CD8-positive, alpha-beta memory T cell (primary cell): ENCODE measurements around the gene CD81. TPM values are rescaled to one million over a fixed set of nuclear protein-coding genes. Genes with fewer than 3 reads are reported as not detected.
A peak's percentile ranks its signal among the peaks of the same experiment; 100 is the strongest.
"Not testable (repeated sequence)": the region's sequence is repeated elsewhere in the genome, so short reads cannot be mapped to it uniquely, and the experiment has no call there.

Experiments
- CTCF ChIA-PET: fragments of 350-600 bp; sonication (Branson Sonifier 250); formaldehyde crosslinking; loops from one replicate; lab custom pipeline; 2021; ENCODE audit warnings: antibody characterized with exemption; lab: Charles Lee
- POLR2A ChIA-PET: fragments of 350-600 bp; sonication (Branson Sonifier 250); formaldehyde crosslinking; loops from one replicate; lab custom pipeline; 2021; ENCODE audit warnings: antibody characterized with exemption; lab: Charles Lee
- DNase-seq, 5 donors: peaks; one replicate each; pipeline versions ENCODE4 v3.0.0 to v3.0.0-alpha.2; 2020 to 2022; ENCODE audit warnings: mixed read lengths in 1 of 5
- H3K27ac ChIP-seq: one replicate; pipeline ENCODE4 v1.7.0; 2013; ENCODE audit warnings: low read depth, mild to moderate bottlenecking, low read length, moderate library complexity
- H3K27me3 ChIP-seq: 2 replicates; pipeline ENCODE4 v1.7.0; 2013; ENCODE audit warnings: low read length, mild to moderate bottlenecking; ENCODE audit not compliant: insufficient read depth, poor library complexity, severe bottlenecking
- H3K36me3 ChIP-seq: 2 replicates; pipeline ENCODE4 v1.7.0; 2013; ENCODE audit warnings: mild to moderate bottlenecking, low read length, moderate library complexity; ENCODE audit not compliant: insufficient read depth
- H3K4me1 ChIP-seq: 2 replicates; pipeline ENCODE4 v1.7.0; 2013; ENCODE audit warnings: mild to moderate bottlenecking, low read length, moderate library complexity; ENCODE audit not compliant: insufficient read depth
- H3K4me3 ChIP-seq: 2 replicates; pipeline ENCODE4 v1.7.0; 2013; ENCODE audit warnings: mild to moderate bottlenecking, low read length
- H3K9me3 ChIP-seq: 2 replicates; pipeline ENCODE4 v1.7.0; 2013; ENCODE audit warnings: mild to moderate bottlenecking, low read length
- H3K27ac Mint-ChIP-seq, 8 donors: one replicate each; pipeline ENCODE4 v1.8.0; 2020 to 2021; ENCODE audit warnings: mixed read lengths in 8 of 8, mild to moderate bottlenecking in 6 of 8, inconsistent platforms in 3 of 8, moderate library complexity in 3 of 8
- H3K27me3 Mint-ChIP-seq, 2 donors: one replicate each; pipeline ENCODE4 v1.8.0; 2020 to 2021; ENCODE audit warnings: mixed read lengths in 2 of 2, mild to moderate bottlenecking in 1 of 2, moderate library complexity in 1 of 2
- H3K36me3 Mint-ChIP-seq, 3 donors: one replicate each; pipeline ENCODE4 v1.8.0; 2020 to 2021; ENCODE audit warnings: mixed read lengths in 3 of 3, inconsistent platforms in 1 of 3, mild to moderate bottlenecking in 1 of 3
- H3K4me1 Mint-ChIP-seq, 3 donors: one replicate each; pipeline ENCODE4 v1.8.0; 2020 to 2021; ENCODE audit warnings: mixed read lengths in 3 of 3, inconsistent platforms in 1 of 3, mild to moderate bottlenecking in 1 of 3
- H3K4me3 Mint-ChIP-seq, 7 donors: one replicate each; pipeline ENCODE4 v1.8.0; 2020 to 2021; ENCODE audit warnings: mixed read lengths in 7 of 7, mild to moderate bottlenecking in 6 of 7, moderate library complexity in 4 of 7, inconsistent platforms in 2 of 7
- H3K9me3 Mint-ChIP-seq, 5 donors: one replicate each; pipeline ENCODE4 v1.8.0; 2020 to 2022; ENCODE audit warnings: mixed read lengths in 5 of 5, mild to moderate bottlenecking in 3 of 5, moderate library complexity in 2 of 5, inconsistent platforms in 1 of 5
- polyA plus RNA-seq: library from polyadenylated mRNA; unstranded; fragments of 300-500 nt; fragmentation: Illumina TruSeq; gene quantifications from one replicate; pipeline ENCODE4 v1.2.3, GENCODE V29; 2021
- total RNA-seq, 2 experiments: library from RNA; stranded (reverse); gene quantifications; one replicate each; pipeline ENCODE4 v1.2.3, GENCODE V29; 2021

Gene CD81
- total and polyA plus RNA-seq, 3 experiments from 2014 or later = 107 to 189 (median 176) TPM

GRCh38 chr11:2346586-2347307 lies 30.4 kb upstream of the CD81 start:
- no peaks in the 10 kb centered on the region for H3K9me3 ChIP-seq
- H3K4me1 Mint-ChIP-seq = no peaks in the 10 kb centered on the region
- H3K27me3 ChIP-seq = no peaks in the 10 kb centered on the region
- no peak overlapping the region for H3K27ac ChIP-seq
- no peak overlapping the region for H3K4me3 ChIP-seq
- H3K36me3 ChIP-seq = no peaks in the 10 kb centered on the region
- peaks cover 0 to 20% (median 7%) of the 10 kb centered on the region in 3 donors for H3K36me3 Mint-ChIP-seq
- no peak overlapping the region for H3K4me3 Mint-ChIP-seq
- ChIA-PET CTCF (interaction anchor here (1.6 kb wide), 1 partner anchor 42 kb away, joined by 3 read pairs; no protein-coding TSS in a partner anchor), POLR2A (no interaction called here)
- peak overlapping the region in 1 of 8 donors; percentile 6 for H3K27ac Mint-ChIP-seq
- no peak for DNase-seq
- H3K9me3 Mint-ChIP-seq = peaks cover 0 to 13% (median 6%) of the 10 kb centered on the region in 5 donors
- peaks cover 0 to 4% of the 10 kb centered on the region in 2 donors for H3K27me3 Mint-ChIP-seq
- no peaks in the 10 kb centered on the region for H3K4me1 ChIP-seq

- H3K4me1 Mint-ChIP-seq = no peaks in the 10 kb centered on the region
- Histone ChIP-seq H3K9me3 (no peaks in the 10 kb centered on the region), H3K36me3 (no peaks in the 10 kb centered on the region), H3K27me3 (no peaks in the 10 kb centered on the region), H3K4me1 (no peaks in the 10 kb centered on the region), H3K4me3 (no peak overlapping the region), H3K27ac (no peak overlapping the region)
- CTCF ChIA-PET = no interaction called here
- H3K36me3 Mint-ChIP-seq = peaks cover 0 to 20% (median 5%) of the 10 kb centered on the region in 3 donors
- POLR2A ChIA-PET = no interaction called here
- DNase-seq = no peak
- H3K27ac Mint-ChIP-seq = no peak overlapping the region
- peaks cover 0 to 13% (median 6%) of the 10 kb centered on the region in 5 donors for H3K9me3 Mint-ChIP-seq
- peaks cover 0 to 4% of the 10 kb centered on the region in 2 donors for H3K27me3 Mint-ChIP-seq
- no peak overlapping the region for H3K4me3 Mint-ChIP-seq
These were observed 29.7 kb upstream of the CD81 start for GRCh38 chr11:2347308-2347830.

DNA sequence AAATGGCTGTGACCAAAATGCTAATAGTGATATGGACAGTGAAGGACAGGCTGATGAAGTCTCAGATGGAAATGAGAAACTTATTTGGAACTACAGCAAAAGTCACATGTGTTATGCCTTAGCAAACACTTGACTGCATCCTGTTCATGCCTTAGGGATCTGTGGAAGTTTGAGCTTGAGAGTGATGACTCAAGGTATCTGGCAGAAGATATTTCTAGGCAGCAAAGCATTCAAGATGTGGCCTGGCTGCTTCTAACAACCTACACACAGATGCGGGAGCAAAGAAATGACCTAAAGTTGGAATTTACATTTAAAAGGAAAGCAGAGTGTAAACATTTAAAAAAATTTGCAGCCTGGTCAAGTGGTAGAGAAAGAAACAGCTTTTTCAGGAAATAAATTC lies 28.1 kb upstream of the CD81 start:
- H3K4me1 ChIP-seq = no peaks in the 10 kb centered on the region
- Mint-ChIP-seq H3K4me1 (no peaks in the 10 kb centered on the region), H3K27ac (no peak overlapping the region), H3K4me3 (no peak overlapping the region), H3K27me3 (peaks cover 0 to 4% of the 10 kb centered on the region in 2 donors), H3K36me3 (peaks cover 0 to 17% (median 1%) of the 10 kb centered on the region in 3 donors), H3K9me3 (peaks cover 0 to 13% (median 6%) of the 10 kb centered on the region in 5 donors)
- ChIA-PET CTCF (no interaction called here), POLR2A (no interaction called here)
- H3K4me3 ChIP-seq = no peak overlapping the region
- no peak for DNase-seq
- no peak overlapping the region for H3K27ac ChIP-seq
- H3K27me3 ChIP-seq = no peaks in the 10 kb centered on the region
- H3K36me3 ChIP-seq = no peaks in the 10 kb centered on the region
- no peaks in the 10 kb centered on the region for H3K9me3 ChIP-seq

- Mint-ChIP-seq H3K9me3 (peaks cover 0 to 11% (median 5%) of the 10 kb centered on the region in 5 donors), H3K4me1 (no peaks in the 10 kb centered on the region)
- POLR2A ChIA-PET = no interaction called here
These were observed 25.4 kb upstream of the CD81 start for GRCh38 chr11:2351701-2352100.

GRCh38 chr11:2352420-2352819 lies 24.7 kb upstream of the CD81 start:
- Mint-ChIP-seq H3K4me1 (no peaks in the 10 kb centered on the region), H3K36me3 (peaks cover 0 to 5% (median 1%) of the 10 kb centered on the region in 3 donors)
- CTCF ChIA-PET = no interaction called here

More at GRCh38 chr11:2351701-2352100, 25.4 kb upstream of the CD81 start:
- Histone ChIP-seq H3K4me3 (no peak overlapping the region), H3K9me3 (no peaks in the 10 kb centered on the region), H3K27me3 (no peaks in the 10 kb centered on the region), H3K4me1 (no peaks in the 10 kb centered on the region), H3K36me3 (no peaks in the 10 kb centered on the region), H3K27ac (no peak overlapping the region)
- DNase-seq = no peak
- CTCF ChIA-PET = no interaction called here
- H3K27ac Mint-ChIP-seq = no peak overlapping the region
- H3K27me3 Mint-ChIP-seq = no peaks in the 10 kb centered on the region
- H3K4me3 Mint-ChIP-seq = no peak overlapping the region
- H3K36me3 Mint-ChIP-seq = peaks cover 0 to 5% (median 1%) of the 10 kb centered on the region in 3 donors

GRCh38 chr11:2355000-2355644 lies 22.0 kb upstream of the CD81 start:
- Histone ChIP-seq H3K27me3 (no peaks in the 10 kb centered on the region), H3K4me1 (no peaks in the 10 kb centered on the region), H3K36me3 (no peaks in the 10 kb centered on the region), H3K9me3 (no peaks in the 10 kb centered on the region), H3K27ac (no peak overlapping the region), H3K4me3 (no peak overlapping the region)
- H3K4me3 Mint-ChIP-seq = no peak overlapping the region
- no peaks in the 10 kb centered on the region for H3K36me3 Mint-ChIP-seq
- CTCF ChIA-PET = no interaction called here
- POLR2A ChIA-PET = no interaction called here
- DNase-seq = no peak
- no peaks in the 10 kb centered on the region for H3K4me1 Mint-ChIP-seq
- H3K27ac Mint-ChIP-seq = no peak overlapping the region
- no peaks in the 10 kb centered on the region for H3K9me3 Mint-ChIP-seq
- no peaks in the 10 kb centered on the region for H3K27me3 Mint-ChIP-seq

More at GRCh38 chr11:2352420-2352819, 24.7 kb upstream of the CD81 start:
- no peaks in the 10 kb centered on the region for H3K27me3 ChIP-seq
- no peak overlapping the region for H3K4me3 ChIP-seq
- POLR2A ChIA-PET = no interaction called here
- no peak for DNase-seq
- no peaks in the 10 kb centered on the region for H3K4me1 ChIP-seq
- H3K27ac ChIP-seq = no peak overlapping the region
- Mint-ChIP-seq H3K9me3 (peaks cover 0 to 11% (median 5%) of the 10 kb centered on the region in 5 donors), H3K27me3 (no peaks in the 10 kb centered on the region), H3K27ac (no peak overlapping the region), H3K4me3 (no peak overlapping the region)
- no peaks in the 10 kb centered on the region for H3K36me3 ChIP-seq
- no peaks in the 10 kb centered on the region for H3K9me3 ChIP-seq

GRCh38 chr11:2357246-2357645 lies 19.9 kb upstream of the CD81 start:
- no peaks in the 10 kb centered on the region for H3K9me3 Mint-ChIP-seq
- no peaks in the 10 kb centered on the region for H3K27me3 Mint-ChIP-seq
- H3K36me3 ChIP-seq = no peaks in the 10 kb centered on the region
- H3K27ac Mint-ChIP-seq = peak overlapping the region in 1 of 8 donors; percentile 81
- no peak for DNase-seq
- H3K36me3 Mint-ChIP-seq = no peaks in the 10 kb centered on the region
- ChIA-PET CTCF (no interaction called here), POLR2A (no interaction called here)
- no peak overlapping the region for H3K4me3 Mint-ChIP-seq
- H3K4me1 ChIP-seq = no peaks in the 10 kb centered on the region
- no peaks in the 10 kb centered on the region for H3K9me3 ChIP-seq
- no peaks in the 10 kb centered on the region for H3K27me3 ChIP-seq
- H3K4me1 Mint-ChIP-seq = no peaks in the 10 kb centered on the region
- no peak overlapping the region for H3K4me3 ChIP-seq
- no peak overlapping the region for H3K27ac ChIP-seq

GRCh38 chr11:2357651-2358050 lies 19.5 kb upstream of the CD81 start:
- H3K27me3 Mint-ChIP-seq, H3K9me3 ChIP-seq, H3K4me3 Mint-ChIP-seq, DNase-seq, H3K36me3 Mint-ChIP-seq, H3K27me3 ChIP-seq, H3K27ac Mint-ChIP-seq, H3K27ac ChIP-seq, H3K36me3 ChIP-seq, H3K9me3 Mint-ChIP-seq, H3K4me1 ChIP-seq, CTCF ChIA-PET, H3K4me1 Mint-ChIP-seq, H3K4me3 ChIP-seq, POLR2A ChIA-PET: not testable (repeated sequence)
